Right kidney (tissue), 1 donor: ENCODE measurements around the gene CYTH1.

ENCODE experiments used
- DNase-seq: peaks from one replicate; pipeline ENCODE4 v3.0.0-alpha.2; 2016

Gene CYTH1

DNA sequence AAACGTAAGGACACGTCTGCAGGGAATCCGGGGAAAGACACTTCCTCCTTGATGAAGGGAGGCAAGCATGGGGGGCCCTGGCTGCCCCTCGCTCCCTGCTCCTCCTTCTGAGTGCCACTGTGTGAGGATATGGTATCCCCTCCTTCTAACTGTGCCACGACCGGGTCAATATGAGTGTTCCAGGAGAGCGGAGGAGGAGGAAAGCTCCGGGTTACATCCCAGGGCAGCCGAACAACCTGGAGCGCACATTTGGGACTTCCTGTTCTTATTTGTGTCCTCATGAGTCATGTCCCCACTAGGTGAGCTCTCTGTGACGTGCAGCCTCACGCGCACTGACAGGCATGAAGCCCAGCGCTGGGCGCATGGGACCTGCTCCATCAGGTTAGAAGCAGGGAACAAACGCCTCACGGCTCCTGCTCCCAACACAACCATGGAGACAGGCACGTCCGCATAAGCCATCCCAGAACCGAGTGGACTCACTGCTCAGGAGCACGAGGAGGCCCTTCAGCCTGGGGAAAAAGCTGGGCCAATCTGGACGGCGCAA, 112.0 kb downstream of the CYTH1 start:
- DNase-seq = no peak

DNA sequence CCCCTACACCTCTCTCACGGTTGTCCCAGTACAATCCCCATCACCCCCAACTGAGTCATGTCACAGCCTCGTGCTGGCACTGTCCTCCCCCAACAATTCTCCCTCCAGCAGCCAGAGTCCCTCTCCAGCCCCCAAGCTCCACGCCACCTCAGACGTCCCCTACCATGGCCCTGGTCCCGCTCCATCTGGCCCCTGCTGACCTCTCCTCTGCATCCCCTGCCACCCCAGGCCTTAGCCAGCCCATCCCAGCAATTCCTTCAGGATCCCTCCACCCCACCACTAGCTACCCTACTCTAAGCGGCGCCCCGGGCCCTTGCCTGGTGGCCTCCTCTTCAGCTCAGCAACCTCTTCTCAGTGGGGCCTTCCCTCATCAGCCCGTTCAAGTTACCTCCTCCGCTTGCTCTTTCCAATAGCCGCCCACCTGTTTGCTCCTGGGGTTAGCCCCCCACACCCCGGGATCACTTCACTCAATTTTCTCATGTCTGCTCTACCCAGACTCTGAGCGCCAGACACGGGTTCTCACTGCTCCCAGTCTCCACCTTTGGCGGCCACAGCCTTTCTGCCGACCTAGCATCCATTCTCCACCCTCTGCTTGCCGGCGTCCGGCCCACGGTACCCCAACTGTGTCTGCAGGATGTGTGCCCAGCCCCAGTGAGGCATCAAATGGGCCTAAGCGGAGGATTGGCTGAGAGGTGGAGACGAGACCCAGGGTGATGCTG, 112.7 kb downstream of the CYTH1 start:
- no peak for DNase-seq

DNA sequence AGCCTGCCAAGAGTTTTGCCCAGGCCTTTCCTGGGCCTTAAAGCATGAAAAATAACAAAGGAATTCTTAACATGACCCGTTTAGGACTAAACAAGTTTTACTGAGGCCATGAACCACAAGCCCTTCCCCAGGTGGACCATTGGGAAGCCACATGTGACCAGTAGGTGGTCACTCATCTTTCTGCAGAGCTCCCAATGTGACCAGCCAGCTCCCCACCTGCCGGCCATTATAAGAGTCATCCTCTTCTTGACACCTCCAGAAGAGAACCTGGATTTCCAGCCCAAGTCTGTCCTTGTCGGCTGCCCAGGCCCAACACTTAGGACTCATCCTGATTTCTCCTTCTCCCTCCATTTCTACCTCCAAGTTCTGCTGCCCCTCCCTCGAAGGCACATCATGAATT, 113.2 kb downstream of the CYTH1 start:
- DNase-seq = no peak

DNA sequence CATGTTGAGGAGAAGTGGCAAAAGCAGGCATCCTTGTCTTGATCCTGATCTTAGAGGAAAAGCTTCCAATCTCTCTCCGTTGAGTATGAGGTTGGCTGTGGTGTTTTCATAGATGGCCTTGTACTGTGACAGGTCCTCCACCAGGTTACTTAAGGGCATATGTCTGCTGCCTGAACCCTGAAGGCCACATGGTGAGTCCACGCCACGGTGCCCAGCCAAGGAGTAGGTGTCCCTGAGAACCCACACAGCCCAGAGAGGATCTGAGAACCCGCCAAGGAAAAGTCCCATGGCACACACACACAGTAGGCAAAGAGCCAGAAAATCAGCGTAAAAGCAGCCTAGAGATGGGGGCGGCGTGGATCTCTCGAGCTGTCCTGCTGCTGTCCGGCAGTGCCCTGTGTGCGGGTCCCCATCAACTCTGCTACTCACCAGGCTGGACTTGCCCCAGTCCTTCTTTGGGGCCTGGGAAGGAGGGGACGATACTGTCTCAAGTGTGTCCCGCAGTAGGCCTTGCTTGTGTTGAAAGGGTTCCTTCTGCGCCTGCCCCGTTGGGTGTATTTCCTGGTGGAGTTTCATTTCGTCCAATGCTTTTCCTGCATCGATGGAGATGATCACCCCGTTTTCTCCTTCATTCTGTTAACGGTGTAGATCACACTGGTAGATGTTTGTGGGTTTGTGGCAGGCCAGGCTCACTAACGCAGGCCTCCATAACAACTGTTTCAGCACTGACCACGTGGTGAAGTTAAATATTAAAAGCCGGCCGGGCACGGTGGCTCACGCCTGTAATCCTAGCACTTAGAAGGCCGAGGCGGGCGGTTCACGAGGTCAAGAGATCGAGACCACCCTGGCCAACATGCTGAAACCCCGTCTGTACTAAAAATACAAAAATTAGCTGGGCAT, 114.1 kb downstream of the CYTH1 start:
- no peak for DNase-seq

DNA sequence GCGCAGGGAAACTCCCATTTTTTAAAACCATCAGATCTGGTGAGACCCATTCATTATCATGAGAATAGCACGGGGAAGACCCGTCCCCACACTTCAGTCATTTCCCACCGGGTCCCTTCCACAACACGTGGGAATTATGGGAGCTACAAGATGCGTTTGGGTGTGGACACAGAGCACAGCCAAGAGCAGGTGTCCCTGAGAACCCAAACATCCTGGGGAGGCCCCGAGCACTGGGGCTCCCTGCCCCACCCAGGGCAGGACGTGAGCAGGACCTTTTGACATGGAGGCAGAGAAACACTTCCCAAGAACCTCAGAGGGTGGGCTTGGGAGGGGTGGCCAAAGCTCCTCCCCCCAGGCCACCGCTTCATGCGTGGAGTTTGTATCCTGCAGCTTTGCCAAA, 115.0 kb downstream of the CYTH1 start:
- no peak for DNase-seq

DNA sequence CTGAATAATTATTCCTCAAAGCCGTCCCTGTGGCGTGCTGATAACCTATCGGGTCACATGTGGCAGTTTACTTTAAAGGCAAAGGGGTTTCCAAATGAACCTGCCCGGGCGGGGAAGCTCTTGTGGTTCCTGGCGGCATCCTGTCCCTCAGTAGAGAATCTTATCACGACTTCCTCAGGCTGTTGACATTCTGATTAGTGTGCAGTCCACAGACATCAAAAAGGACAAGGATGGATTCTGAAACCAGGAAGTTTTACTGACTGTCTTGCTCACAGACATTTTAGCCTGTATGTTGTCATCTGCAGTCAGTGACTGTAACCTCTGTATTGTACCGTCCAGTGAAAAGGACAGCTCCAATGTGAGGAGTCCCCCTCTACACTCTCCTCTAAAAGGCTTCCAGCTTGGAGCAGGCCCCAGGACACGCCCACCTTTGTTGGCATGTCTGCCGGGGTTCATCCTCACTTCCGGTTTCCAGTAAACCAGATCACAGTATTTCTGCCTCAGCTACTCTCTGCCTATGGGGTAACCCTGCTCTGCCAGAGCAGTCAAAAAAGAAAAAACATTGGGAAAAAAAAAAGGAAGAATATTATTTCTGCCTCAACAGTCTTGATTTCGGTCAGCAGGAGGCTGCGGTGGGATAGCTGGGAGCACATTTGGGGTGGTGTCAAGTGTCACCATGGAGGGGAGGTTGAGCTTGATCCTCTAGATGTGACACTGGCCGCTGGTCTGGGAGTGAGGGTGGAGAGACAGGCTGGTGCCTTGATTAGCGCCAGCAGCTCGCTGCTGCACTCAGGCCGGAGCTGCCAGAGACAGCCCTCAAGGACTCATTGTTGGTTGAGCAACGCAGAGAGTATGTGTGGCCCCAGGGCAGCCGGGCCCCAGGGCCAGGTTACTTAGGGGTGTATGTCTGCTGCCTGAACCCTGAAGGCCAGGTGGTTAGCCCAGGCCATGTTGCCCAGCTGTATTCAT, 115.8 kb downstream of the CYTH1 start:
- no peak for DNase-seq

DNA sequence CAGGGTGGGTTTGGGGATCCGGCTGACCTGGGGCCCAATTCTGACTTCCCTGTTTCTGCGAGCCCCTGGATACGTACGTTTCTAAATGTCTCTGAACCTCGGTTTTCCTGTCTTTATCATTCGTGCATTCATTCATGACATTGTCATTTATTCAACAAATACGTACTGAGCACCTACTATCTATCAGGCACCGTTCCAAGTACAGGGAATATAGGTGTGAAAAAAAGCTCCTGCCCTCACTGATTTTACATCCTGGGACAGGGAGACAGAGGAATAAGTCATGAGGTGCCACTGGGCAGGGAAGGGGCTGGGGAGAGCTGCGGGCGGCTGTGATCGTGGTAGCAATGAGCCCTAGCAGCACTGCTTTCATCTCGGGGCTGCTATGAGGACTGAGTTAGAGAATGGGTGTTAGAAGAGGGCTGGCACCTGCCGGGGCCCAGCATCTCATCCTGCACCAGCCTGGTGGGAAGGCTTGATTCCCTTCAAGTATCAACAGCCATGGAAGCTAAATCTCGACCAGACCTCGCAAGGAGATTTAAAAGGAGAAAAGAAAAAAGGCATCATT, 116.6 kb downstream of the CYTH1 start:
- no peak for DNase-seq

DNA sequence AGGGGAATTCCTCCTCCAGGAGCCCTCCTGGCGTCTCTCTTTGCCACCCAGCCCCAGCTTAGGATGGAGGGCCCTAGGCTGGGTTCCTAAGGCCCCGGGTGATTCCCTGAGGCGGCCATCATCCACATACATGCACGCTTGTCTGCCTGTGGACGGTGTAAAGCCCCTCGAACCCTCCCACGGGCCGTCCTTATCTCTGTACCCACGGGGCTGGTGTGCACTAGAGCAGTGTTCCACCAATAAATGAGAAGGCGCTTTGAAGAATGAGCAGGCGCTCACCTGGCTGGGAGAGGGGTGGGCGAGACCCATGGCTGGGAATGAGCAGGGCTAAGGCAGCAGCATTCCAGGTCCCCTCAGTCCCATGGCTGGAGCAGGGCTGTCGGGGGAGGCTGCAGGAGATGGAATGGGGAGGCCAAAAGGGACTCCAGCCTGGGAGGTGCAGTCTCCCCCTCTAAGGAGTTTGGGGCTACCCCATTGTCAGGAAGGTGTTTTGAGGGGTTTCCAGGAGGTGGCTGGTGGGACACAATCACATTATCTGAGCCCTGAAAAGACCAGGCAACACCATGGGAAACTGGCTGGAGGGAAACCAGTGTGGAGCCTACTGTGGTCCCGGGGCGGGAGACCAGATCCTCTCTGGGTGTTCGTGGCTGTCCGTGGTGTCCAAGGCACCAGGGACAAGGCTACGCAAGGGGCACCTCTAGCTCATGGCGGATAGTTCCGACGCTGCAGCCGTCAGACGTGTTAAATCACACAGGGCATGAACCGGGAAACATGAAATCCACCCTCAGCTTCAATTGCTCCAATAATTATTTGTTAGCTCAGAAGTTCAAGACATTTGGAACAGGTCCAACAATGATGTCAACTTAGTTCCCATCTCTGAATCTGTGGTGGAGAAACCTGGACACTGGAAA, 117.3 kb downstream of the CYTH1 start:
- DNase-seq = no peak

DNA sequence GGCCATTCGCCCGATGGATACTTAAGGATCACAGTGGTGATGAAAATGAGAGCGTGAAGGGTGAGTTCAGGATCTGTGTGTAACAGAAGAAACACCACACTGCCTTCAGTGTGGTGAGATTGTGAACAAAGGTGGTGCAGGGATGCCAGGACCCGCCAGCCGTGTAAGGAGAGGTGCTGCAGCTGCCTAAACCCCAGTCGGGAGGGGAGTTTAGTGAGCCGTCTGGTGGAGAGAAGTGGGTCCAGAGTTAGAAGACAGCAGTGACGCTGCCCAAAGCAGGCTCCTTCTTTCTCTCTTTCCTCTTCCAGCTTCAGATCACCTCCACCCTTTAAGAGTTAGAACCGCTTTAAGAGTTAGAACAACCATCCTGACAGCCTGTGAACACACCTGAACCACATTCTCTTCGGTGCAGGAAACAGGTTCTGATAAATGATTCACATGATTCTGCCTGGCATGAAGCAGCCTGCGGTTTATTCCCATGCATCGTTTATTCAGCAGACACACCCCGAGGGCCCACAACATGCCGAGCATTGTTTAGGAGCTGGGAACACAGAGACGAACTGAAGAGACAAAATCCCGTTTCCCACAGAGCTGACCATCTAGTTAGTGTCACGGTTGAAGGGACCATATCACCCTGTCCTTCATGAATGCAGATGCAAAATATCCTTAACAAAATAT, 120.8 kb downstream of the CYTH1 start:
- no peak for DNase-seq

DNA sequence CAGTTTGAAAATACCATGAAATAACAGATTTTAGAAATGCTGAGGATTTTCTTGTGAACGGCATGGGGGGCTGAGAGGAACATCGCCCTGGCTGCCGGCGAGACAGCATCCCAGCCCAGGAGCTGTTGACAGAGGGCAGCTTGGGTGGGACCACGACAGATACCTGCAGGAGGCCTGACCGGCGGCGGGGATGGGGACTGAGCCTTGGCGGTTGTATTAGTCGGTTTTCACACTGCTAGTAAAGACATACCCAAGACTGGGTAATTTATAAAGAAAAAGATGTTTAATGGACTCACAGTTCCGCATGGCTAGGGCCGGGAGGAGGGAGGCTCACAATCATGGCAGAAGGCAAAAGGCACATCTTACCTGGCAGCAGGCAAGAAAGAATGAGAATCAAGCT, 122.5 kb downstream of the CYTH1 start:
- no peak for DNase-seq

DNA sequence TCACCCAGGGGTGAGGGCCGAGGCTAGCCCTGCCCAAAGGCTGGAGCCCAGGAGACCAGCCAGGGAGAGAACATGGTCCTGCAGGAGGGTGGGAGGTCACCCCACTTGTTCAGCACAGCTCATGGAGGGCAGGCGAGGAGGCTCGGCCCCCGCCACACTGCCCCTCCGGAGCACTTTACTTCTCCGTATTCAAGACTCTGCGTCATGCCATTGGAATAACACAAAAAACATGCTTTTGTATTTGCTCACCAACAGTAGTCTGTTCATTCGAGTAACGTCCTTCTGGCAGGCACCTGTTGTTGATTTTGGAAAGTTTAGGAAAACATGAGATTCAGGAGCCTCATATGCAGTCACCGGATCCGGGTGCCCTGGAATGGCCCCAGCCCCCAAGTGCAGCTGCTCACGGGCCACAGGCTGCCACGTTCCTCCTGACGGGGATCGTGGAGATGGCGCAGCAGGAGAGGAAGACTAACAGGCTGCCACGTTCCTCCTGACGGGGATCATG, 123.7 kb downstream of the CYTH1 start:
- no peak for DNase-seq

DNA sequence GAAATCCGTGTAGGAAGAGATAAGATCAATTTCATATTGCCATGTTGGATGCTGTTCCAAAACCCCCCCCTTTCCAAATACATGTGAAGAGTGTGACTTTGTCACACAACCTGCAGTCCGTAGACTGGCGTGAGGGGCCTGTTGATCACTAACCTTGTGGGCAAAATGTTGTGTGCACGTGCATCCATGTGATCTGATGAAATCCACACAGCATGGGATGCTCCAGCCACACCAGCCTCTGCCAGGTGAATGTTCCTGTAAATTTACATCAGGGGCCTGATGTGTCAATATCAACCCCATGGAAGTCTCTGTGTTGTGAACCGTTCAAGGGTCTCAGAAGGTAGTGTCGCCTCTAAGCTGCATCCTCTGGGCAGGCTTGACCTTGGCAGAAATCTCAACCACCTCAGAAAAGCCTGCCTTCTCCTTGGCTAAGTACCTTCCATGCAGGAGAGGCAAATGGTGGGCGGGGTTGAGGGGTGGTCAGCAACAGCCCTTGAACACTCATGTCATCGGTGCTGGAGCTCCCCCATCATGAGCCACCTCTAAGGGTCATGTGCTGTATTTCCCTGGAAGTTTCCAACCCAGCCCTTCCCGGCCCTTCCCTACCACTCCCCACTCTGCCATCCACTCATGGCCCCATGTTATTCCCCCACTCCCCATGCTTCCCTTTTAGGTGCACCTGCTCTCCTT, 126.7 kb downstream of the CYTH1 start:
- no peak for DNase-seq

DNA sequence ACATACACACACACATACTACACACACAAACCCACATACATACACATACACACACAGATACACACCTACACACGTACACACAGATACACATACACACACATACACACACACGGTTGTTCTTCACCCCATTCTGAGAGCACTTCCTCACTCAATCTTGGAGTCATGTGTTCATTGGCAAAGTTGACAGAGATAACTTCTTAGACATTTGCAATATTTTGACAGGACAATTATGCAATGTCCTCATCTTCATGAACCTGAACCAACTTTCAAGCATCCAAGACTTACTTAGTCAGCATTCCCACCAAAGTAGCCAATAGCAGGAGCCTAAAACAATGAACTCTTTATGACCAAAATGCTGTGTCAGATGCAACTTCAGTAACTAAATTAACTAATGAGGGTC, 127.7 kb downstream of the CYTH1 start:
- no peak for DNase-seq

DNA sequence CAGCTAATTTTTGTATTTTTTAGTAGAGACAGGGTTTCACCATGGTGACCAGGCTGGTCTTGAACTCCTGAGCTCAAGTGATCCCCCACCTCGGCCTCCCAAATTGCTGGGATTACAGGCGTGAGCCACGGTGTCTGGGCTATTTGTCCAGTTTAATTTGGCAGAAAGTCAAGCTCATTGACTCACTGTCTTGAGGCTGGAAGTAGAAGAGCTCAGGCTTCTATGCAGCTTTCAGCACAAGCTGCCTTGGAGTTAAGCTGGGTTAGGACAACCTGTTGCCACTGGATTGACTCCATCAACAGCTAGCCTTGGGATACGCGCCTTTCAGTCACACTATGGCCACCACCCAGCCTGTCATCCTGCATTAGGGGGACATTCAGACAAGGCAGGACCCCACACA, 128.7 kb downstream of the CYTH1 start:
- no peak for DNase-seq

DNA sequence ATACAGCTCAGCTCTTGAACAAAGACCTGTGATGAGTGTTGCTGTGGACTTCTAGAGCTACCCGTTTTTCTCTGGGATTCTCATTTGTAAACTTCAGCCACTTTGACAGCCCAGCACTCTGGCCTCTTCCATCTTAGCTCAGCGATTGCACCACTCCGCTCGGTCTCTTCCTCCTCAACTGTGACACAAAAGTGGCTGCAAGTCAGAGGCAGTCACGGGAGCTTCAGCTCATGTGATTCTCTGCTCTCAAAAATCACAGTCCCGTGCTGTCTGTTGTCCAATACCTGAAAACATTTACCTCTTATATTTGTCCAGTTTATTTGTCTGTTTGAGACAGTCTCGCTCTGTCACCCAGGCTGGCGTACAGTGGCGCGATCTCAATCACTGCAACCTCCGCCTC, 129.2 kb downstream of the CYTH1 start:
- DNase-seq = no peak

DNA sequence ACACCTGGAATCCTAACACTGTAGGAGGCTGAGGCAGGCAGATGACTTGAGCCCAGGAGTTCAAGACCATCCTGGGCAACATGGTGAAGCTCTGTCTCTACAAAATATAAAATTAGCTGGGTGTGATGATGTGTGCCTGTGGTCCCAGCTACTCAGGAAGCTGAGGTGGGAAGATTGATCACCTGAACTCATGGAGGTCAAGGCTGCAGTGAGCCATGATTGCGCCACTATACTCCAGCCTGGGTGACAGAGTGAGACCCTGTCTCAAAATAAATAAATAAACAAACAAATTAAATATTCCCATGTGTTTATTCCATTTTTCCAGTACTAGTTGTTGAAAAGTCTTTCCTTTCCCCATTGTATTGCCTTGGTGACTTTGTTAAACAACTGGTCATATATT, 130.0 kb downstream of the CYTH1 start:
- no peak for DNase-seq

DNA sequence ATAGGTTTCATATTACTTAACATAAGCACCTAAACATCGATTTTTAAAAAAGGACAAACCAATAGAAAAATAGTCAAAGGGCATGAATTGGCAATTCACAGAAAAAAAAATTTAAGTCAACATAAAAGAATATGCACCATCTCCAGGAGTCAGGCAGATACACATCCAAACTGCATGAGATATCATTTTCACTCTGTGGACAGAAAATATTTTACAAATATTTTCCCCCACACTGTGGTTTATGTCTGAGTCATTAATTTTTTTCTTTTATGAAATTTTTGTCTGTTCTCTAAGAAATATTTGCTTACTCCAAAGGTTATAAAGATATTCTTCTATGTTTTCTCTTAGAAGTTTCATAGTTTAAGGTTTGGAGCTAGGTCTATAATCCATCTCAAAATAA, 130.5 kb downstream of the CYTH1 start:
- no peak for DNase-seq

DNA sequence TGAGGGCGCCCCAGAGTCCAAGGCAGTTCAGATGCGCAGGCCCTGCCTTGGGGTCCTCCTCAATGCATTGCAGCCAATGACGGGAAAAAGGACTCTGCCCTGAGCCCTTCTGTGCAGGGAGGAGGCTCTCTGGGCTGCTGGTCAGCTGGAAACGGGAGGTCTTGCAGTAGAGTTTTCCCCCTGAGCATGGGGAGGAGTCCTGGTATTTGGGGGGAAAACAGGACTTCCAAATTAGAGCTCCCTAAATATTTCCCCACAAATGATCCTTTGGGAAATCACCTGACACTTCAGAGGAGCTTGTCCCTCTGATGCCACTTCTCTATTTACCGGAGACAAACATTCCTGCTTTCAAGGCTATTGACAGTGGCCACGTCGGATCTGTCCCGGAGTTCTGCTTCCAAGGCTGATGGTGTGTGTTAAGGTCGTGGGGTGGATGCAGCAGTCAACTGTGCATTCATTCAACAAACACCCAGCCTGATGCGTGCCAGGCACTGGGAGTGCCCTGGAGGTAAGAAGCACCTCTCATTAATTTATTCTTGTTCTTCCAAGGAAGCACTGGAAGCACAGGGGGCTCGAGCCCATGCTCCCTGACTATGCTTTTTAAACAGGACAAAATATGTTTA, 131.9 kb downstream of the CYTH1 start:
- no peak for DNase-seq

DNA sequence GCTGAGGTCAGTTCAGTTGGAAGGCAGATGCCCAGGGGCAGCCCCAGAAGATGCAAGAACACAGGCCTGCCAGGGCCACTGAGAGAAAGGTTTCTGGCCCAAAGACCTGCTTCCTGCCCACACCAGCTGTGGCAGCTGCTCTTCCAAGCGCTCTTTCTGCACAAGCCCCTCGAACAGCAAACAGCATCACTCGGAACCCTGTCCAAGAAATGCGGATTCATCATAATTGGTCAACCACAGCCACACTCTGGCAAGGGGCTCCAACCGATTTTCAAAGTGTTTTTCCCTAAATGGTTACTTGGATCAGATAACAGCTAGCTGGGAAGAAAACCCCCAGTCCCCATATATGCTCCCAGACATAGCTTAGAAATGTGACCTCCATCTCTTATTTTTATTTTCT, 133.8 kb downstream of the CYTH1 start:
- DNase-seq = no peak
